GM18519 (cell line): Measurements from ENCODE around the gene PDZD2.
"Not testable (repeated sequence)": the region's sequence is repeated elsewhere in the genome, so short reads cannot be mapped to it uniquely, and the experiment has no call there.

ENCODE experiments used
- ATAC-seq: cut with Tn5 transposase; IDR thresholded peaks from one replicate; pipeline ENCODE4 v1.9.1; 2021; ENCODE audit warnings: mild to moderate bottlenecking, moderate library complexity; ENCODE audit not compliant: unreplicated experiment, low FRiP score

PDZD2 gene

DNA sequence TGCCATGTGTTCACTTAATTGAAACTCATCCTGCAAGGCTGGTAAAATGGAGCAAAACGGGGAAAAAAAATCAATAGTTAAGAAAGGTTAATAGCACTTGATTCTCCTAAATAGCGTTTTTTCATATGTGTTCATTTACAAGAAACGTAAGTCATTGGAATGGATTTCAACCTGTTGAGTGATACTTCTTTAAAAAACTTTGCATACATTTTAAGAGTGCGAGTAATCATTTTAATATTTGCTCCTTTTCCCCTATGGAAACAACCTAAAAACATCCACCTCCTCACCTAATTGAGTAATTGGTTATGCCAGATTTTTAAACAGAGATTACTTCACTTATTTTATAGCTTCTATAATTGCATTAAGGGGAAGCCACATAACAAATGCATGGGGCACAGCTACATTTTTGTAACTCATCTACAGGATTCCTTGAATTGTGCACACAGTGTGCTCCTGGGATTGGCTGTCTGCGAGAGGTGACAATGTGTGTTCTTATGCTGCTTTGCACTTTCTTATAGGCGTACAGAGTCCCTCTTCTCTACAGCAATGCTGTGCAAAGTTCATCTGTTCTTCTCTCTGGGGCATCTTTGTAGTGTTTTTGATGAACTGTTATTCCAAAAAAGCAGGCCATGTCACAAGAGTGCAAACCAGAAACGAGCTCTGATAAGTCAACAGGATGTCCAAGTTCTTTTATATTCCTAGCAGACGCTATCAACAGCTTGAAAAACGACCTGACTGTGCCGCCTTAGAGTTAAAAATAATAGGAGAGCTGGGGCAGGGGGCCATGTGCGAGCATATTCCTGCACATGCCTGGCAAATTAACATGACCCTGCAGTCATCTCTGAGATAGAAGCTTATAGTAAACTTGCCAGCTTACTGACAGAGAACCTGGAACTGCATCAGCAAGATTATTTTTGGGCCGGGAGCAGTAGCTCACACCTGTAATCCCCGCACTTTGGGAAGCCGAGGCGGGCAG is 417.2 kb downstream of the PDZD2 start:
- ATAC-seq, result no peak

DNA sequence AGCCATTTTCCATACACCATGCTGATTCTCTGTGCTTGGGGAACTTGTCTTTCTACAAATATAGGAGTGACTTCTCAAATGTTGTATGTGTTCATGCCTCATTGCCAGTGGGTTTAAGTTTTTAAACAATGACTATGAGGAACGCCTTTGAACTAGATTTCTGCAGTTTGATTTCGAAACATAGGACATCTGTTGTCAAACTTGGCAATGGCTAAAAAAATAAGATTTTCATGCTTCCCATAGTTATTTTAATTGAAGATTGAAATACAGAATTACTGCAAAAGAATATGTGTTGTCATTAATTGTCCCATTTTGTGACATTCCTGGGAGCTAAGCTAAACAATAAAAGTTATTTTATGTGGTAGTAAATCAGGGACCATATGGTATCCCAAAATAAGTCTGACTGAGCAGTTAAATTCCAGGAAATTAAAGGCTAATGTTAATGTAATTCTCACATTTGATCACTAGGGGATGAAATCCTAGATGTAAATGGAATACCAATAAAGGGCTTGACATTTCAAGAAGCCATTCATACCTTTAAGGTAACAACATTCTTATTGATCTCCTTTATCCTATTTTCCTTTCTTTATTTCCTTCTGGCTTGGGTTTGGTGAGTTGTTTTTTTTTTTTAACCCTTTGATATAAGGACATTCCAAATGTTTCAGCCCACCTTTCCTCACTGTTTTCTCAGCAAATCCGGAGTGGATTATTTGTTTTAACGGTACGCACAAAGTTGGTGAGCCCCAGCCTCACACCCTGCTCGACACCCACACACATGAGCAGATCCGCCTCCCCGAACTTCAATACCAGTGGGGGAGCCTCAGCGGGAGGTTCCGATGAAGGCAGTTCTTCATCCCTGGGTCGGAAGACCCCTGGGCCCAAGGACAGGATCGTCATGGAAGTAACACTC is 418.5 kb downstream of the PDZD2 start:
- ATAC-seq, result no peak

DNA sequence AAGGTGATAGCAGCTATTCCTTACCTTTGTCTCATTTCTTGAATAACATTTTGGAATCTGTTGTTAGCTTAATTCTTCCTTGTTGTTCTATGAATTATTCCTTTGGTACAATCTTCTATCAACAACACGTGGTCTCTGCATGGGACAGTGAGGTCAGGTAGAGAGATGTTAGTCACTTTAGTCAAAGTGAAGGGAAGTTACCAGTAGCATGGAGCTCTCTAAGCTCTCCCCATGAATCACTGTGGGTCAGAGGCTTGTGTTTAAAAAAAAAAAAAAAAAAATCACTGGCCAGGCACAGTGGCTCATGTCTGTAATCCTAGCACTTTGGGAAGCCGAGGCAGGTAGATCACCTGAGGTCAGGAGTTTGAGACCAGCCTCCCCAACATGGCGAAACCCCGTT is 419.2 kb downstream of the PDZD2 start:
- ATAC-seq, result no peak

DNA sequence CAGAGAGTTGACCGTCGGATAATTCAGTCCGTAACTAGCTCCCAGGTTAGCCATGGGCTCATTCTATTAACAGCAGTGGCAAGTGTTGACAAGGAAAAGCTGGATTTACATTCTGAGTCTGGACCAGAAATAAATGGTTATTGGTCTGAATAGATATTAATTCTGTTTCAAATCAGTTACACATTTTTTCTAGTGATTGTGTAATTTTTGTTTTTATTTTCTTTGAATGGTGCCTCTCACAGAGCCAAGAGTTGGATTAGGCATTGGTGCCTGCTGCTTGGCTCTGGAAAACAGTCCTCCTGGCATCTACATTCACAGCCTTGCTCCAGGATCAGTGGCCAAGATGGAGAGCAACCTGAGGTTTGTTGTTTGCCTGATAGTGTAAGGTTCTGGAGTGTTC is 420.1 kb downstream of the PDZD2 start:
- no peak for ATAC-seq

DNA sequence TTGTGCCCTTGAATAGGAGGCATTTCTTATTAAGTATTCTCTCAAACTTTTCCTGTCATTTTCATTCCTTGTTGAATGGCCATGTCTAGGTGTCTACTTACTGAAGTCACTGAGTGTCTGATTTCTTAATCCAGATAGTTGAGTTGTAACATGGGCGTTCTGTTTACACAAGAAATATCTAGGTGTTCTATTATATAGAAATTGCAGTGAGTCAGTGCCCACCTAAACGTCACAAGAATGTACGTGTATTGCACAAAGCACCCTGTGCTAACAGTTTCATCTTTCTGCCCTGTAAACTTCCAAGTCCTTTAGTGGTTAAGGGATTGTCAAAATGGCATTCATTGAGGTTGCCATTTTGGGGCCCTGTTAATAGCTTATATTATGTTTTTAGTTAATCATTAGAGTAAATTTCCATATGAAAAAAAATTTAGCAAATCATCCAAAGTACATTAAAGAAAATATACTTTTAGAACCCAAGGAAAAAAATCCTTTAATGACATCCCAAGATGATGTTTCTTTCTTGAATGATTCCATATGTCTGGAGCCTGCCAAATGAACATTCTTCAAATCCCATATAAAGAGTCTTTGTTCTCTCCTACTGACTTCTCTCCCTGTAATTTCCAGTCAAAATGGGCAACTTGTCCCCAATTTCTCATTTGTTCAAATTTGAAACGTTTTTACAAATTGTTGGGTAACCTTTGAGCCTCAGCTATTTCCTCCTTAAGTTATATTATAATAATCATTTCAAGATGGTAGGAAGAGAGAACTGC is 421.0 kb downstream of the PDZD2 start:
- ATAC-seq, result no peak

DNA sequence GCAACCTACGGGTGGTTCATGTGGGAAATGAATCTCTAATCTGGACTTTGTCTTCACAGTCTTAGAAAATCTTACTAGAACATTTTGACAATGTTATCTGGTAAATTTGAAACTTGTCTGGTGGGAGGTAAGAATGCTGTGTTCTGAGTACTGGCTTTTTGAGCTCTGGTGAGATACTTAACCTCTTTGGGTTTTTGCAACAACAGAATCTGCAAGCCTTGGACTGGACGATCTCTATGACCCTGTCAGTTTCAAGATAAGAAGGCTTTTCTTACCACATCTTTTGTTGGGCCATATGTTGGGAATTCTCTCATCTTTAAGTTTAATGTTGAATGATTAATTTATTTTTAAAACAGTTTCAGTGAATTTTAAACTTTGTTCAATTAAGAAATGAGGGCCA is 422.3 kb downstream of the PDZD2 start:
- ATAC-seq, result no peak

DNA sequence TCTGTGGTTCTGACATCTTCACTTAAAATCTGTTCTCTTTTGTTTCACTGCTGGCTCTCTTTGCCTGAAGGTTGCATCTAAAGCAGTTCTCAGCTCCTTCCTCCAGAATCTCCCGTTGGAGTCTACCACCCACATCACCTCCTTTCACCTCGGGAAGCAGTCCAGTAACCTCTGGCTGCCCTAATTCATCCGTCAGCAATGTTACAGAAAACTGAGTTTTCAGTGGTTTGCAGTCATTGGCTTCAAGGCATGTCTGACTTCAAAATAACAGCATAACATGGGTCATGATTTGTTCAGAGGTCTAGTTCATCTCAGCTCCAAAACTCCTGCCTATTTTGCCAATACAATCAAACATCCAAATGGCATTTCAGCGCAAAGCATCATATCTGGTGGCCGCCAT is 427.5 kb downstream of the PDZD2 start:
- no peak for ATAC-seq

DNA sequence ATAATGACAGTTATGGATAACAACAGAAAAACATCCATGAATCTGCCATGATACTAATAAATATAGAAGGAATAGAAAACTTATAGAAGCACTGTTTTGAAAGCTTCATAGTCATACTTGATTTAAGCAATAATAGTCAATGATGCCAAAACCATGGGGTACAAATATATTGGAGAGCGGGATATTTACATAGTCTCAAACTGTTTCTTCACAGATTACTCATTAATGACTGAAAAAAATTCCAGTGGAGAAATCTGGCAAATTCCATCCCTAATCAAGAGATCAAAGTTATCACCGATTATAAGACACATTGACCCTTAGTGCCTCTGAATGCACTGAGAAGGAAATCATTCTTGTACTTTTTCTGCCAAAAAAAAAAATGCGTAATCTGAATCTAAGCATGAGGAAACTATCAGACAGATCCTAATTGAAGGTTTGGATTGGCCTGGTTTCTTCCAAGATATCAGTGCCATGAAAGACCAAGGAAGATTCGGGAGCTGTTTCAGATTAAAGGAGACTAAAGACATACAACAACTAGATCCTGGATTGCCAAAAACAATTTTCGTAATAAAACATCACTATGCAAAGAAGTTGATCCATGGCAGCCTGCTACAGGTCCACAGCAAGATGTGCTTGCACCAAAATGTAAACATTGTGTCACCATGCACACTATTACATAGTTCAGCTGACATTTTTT is 429.0 kb downstream of the PDZD2 start:
- no peak for ATAC-seq

DNA sequence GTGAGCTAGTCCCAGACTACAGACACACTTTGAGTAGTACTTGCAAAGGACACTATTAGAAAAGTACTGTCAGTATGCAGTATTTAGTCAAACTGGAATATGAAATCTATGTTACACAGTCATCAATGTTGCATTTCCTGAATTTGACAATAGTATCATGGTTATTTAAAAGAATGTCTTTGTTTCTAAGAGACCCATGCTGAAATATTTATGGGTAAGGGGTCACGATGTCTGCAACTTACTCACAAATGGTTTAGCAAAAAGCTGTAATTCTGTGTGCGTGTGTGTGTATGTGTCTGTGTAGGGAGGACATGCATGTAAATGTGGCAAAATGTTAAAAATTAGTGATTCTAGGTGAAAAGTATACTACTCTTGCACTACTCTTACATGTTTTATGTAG is 429.6 kb downstream of the PDZD2 start:
- ATAC-seq, result no peak

DNA sequence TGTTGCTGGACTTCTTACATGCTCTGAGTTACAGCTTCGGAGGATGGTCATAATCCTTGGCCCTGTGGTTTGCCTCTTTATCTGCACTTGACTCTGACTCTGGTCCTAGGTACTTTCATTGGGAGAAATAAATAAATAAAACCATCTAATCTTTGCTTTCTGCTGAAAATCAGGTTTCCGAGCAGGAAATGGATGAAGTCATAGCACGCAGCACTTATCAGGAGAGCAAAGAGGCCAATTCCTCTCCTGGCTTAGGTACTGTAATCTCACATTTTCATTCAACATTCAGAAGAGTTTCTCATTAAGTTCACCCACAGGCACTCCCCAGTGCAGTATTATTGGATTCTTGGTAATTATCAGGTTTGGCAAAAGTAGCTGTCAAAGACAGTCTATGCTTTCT is 430.5 kb downstream of the PDZD2 start:
- no peak for ATAC-seq

DNA sequence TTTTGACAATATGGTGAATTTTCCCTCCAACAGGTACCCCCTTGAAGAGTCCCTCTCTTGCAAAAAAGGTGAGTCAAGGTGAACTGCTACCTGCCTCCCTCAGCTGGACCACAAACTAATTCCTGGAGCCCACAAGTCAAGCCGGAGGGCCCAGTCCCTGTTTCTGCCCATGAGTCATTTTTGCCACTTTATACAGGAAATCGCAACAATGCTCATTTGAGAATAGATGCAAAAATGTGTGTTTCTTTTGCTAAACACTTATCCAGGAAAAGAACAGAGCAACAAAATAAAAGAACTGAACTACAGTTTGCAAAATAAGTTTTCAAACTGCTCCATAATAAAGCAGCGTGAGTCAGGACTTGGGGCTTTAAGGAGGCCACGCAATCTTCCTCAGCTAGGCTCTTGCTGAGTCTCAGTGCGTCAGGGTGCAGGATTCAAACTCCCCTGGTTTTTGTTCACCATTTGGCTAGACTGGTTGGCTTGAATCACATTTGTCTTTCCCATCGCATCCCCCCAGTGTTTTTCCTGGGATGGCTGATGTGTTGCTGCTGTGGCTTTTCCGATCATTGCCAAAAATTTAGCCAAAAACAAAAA is 432.5 kb downstream of the PDZD2 start:
- ATAC-seq, result no peak

DNA sequence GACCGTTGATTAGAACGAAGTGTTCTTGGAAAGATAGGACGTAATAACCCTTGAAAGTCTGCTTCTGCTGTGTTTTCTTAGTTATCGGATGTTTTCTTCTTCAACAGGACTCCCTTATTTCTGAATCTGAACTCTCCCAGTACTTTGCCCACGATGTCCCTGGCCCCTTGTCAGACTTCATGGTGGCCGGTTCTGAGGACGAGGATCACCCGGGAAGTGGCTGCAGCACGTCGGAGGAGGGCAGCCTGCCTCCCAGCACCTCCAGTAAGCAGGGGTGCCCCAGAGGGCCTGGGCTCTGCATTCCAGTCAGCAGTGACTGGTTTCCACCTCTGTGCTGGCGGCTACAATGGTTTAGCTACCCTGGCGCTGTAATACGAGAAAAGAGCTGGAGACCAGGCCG is 433.1 kb downstream of the PDZD2 start:
- ATAC-seq, result no peak

DNA sequence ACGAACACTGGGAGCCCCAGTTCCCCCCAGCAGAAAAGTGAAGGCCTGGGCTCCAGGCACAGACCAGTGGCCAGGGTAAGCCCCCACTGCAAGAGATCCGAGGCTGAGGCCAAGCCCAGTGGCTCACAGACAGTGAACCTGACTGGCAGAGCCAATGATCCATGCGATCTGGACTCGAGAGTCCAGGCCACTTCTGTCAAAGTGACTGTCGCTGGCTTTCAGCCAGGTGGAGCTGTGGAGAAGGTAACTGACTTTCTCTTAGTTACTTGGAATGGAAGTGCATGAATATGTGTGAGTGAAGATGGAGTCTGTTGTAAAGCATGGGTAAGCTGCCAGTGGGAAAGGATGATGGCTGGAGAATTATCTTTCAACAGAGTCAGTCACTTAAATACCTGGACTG is 435.5 kb downstream of the PDZD2 start:
- no peak for ATAC-seq

DNA sequence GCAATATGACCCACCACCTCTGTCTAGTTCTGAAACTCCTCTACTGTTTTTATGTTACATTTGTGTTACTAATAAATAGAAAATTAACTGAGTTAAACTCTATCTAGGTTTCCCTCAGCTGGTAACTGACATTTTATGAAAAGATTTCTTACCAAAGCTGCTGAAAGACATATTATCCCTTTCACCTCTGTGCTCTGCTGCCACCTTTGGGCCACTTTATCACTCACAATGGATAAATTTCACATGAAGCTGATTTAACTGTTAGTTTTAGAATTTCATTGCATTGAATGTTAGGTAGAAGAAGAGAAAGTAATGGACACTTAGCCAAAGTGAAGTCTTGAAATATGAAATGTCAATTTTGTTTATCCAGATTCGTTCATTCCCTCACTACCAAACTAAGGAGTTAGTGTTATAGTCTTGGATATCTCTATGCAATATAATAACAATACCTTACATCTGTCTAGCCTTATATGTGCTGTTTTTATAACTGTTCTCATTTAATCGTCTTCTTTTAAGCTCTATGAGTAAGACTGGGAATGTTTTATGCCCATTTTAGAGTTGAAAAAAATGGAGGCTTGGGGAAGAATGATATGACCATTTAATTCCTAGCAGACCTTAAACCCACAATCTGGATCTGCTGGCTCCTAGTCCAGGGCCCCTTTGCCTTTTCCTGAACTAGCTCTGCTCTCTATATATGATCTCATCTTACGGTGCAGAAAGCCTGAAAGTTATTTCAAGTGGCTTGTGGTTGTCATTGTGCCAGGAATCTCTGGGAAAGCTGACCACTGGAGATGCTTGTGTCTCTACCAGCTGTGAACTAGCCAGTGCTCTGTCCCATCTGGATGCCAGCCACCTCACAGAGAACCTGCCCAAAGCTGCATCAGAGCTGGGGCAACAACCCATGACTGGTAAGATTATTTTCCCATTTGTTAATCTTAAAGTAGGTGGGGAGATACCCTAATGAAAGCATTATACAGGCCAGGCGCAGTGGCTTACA is 438.1 kb downstream of the PDZD2 start:
- ATAC-seq, result peak; percentile 46

DNA sequence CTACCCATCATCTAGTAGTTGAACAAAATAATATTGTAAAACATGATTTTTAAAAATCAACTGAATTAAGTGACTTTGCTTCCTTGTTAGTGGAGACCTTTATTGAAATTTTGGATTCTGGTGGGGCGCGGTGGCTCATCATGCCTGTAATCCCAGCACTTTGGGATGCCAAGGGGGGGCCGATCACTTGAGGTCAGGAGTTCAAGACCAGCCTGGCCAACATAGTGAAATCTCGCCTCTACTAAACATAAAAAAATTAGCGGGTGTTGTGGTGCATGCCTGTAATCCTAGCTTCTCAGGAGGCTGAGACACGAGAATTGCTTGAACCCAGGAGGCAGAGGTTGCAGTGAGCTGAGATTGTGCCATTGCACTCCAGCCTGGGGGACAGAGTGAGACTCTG is 439.9 kb downstream of the PDZD2 start:
- not testable (repeated sequence) for ATAC-seq

DNA sequence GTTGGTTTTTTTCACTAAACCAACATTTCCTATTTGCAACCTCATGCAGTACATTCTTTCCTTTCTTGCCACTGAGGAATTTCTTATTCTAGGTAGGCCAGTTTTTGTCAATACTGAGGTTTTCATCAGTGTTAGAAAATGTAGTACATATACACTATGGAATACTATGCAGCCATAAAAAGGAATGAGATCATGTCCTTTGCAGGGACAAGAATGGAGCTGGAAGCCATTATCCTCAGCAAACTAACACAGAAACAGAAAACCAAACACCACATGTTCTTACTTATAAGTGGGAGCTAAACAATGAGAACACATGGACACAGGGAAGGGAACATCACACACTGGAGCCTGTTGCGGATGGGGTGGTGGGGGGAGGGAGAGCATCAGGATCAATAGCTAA is 441.6 kb downstream of the PDZD2 start:
- ATAC-seq, result not testable (repeated sequence)

DNA sequence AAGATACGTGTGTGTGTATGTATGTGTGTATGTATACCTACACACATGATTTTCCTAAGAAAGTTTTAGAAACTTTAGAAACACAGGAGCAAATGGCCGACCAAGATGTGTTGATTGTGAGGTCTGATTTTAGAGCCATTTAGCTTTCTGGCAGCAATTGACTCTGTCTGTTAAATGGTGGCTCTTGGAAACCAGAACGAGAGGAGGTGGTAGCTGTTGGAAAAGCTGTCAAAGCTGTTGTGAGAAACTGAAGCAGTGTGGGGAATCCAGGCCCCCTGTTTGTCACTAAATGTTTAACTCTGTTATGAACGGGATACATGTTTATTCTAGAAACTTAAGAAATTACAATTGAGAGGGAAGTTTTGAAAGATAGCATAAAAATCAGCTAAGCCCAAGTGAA is 443.8 kb downstream of the PDZD2 start:
- no peak for ATAC-seq

DNA sequence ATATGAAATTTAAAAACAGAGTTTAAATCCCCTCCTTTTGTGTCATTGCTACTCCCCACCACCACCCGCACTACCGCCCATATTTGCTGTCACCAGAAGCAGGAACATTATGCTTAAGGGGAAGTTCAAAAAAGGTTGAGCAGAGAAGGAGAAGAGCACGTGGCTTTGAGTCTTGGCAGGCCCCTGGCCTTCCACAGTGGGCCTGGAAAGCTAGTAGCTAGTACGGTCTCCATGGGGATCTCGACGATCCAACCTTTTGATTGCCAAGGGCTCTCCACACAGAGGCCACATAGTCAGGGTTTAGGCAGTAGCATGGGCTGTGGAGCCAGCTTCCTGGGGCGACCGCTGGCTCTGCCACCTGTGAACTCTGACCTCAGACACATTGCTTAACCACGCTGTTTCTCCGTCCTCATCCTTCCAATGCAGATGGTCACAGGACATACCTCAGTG is 445.1 kb downstream of the PDZD2 start:
- ATAC-seq, result no peak
